ENCODE data around the gene XPO6.

Gene XPO6

GRCh38 chr16:28208824-28209223 is 2.9 kb downstream of the XPO6 start:
- no peak for DNase-seq

- DNase-seq = no peak
Observed at GRCh38 chr16:28208131-28208530, 3.6 kb downstream of the XPO6 start.

- no peak for DNase-seq
Observed at GRCh38 chr16:28207399-28207798, 4.4 kb downstream of the XPO6 start.

- DNase-seq = no peak
Observed at GRCh38 chr16:28205974-28206373, 5.8 kb downstream of the XPO6 start.

GRCh38 chr16:28205117-28205899 is 6.5 kb downstream of the XPO6 start:
- DNase-seq = no peak

GRCh38 chr16:28204622-28205021 is 7.1 kb downstream of the XPO6 start:
- DNase-seq = no peak

- no peak for DNase-seq
Observed at GRCh38 chr16:28204204-28204603, 7.6 kb downstream of the XPO6 start.

- no peak for DNase-seq
Observed at GRCh38 chr16:28202147-28202746, 9.5 kb downstream of the XPO6 start.

GRCh38 chr16:28200661-28201060 is 11.1 kb downstream of the XPO6 start:
- DNase-seq = no peak

- no peak for DNase-seq
Observed at GRCh38 chr16:28196387-28196987, 15.3 kb downstream of the XPO6 start.

GRCh38 chr16:28195859-28196258 is 15.9 kb downstream of the XPO6 start:
- no peak for DNase-seq

- DNase-seq = peak; percentile 42
Observed at GRCh38 chr16:28193530-28194423, 18.0 kb downstream of the XPO6 start.

GRCh38 chr16:28192806-28193529 is 18.8 kb downstream of the XPO6 start:
- DNase-seq = peak; percentile 25

- no peak for DNase-seq
Observed at GRCh38 chr16:28191364-28191960, 20.3 kb downstream of the XPO6 start.

GRCh38 chr16:28189245-28189644 is 22.5 kb downstream of the XPO6 start:
- DNase-seq = no peak

- DNase-seq = no peak
Observed at GRCh38 chr16:28188085-28188916, 23.5 kb downstream of the XPO6 start.

GRCh38 chr16:28187595-28188004 is 24.2 kb downstream of the XPO6 start:
- DNase-seq = no peak

- no peak for DNase-seq
Observed at GRCh38 chr16:28186752-28187151, 25.0 kb downstream of the XPO6 start.

GRCh38 chr16:28185696-28186095 is 26.1 kb downstream of the XPO6 start:
- no peak for DNase-seq

GRCh38 chr16:28184625-28185024 is 27.1 kb downstream of the XPO6 start:
- DNase-seq = no peak

GRCh38 chr16:28183930-28184329 is 27.8 kb downstream of the XPO6 start:
- DNase-seq = no peak

Data from GF-D8 (cell line).